Liver (tissue), 9 donors: ENCODE results near the gene GHDC. TPM values are rescaled to one million over a fixed set of nuclear protein-coding genes. Genes with fewer than 3 reads are reported as not detected.
"Not testable (repeated sequence)": the region's sequence is repeated elsewhere in the genome, so short reads cannot be mapped to it uniquely, and the experiment has no call there.

Experiments
- DNase-seq: peaks from one replicate; pipeline ENCODE4 v3.0.0-alpha.2; 2017; ENCODE audit warnings: low spot score
- H3K27ac ChIP-seq, 2 donors: one replicate each; pipeline ENCODE4 v1.7.0; 2013; ENCODE audit warnings: inconsistent platforms in 2 of 2, low read length in 2 of 2, control low read depth in 1 of 2, low read depth in 1 of 2, mild to moderate bottlenecking in 1 of 2
- H3K27me3 ChIP-seq, 4 donors: one replicate each; pipeline versions ENCODE4 v1.6.1 to v1.7.0; 2013; ENCODE audit warnings: low read length in 3 of 4, inconsistent platforms in 1 of 4, mild to moderate bottlenecking in 1 of 4, moderate library complexity in 1 of 4; ENCODE audit not compliant: control insufficient read depth in 4 of 4, insufficient read depth in 4 of 4
- H3K36me3 ChIP-seq, 4 donors: one replicate each; pipeline versions ENCODE4 v1.6.1 to v1.7.0; 2013; ENCODE audit warnings: low read length in 3 of 4, mild to moderate bottlenecking in 3 of 4, low read depth in 1 of 4, moderate library complexity in 1 of 4; ENCODE audit not compliant: control insufficient read depth in 4 of 4, insufficient read depth in 3 of 4
- H3K4me1 ChIP-seq, 4 donors: one replicate each; pipeline versions ENCODE4 v1.6.1 to v1.7.0; 2013; ENCODE audit warnings: low read length in 3 of 4, mild to moderate bottlenecking in 3 of 4, moderate library complexity in 1 of 4; ENCODE audit not compliant: control insufficient read depth in 4 of 4, insufficient read depth in 4 of 4
- H3K4me3 ChIP-seq, 3 donors: one replicate each; pipeline versions ENCODE4 v1.6.1 to v1.7.0; 2013; ENCODE audit warnings: low read length in 3 of 3, control low read depth in 1 of 3, low read depth in 1 of 3, mild to moderate bottlenecking in 1 of 3
- H3K9ac ChIP-seq, 2 donors: one replicate each; pipeline ENCODE4 v1.7.0; 2013; ENCODE audit warnings: low read length in 2 of 2, mild to moderate bottlenecking in 2 of 2, moderate library complexity in 2 of 2, control low read depth in 1 of 2, low read depth in 1 of 2
- H3K9me3 ChIP-seq, 4 donors: one replicate each; pipeline versions ENCODE4 v1.6.1 to v1.7.0; 2013; ENCODE audit warnings: low read length in 3 of 4; ENCODE audit not compliant: control insufficient read depth in 4 of 4
- EGR1 ChIP-seq, 2 donors: IDR thresholded peaks; 2 replicates each; pipeline ENCODE4 v1.6.1; 2016 to 2018; ENCODE audit warnings: antibody characterized with exemption in 2 of 2, low read depth in 2 of 2
- GABPA ChIP-seq, 2 donors: IDR thresholded peaks in 1 of 2; conservative IDR thresholded peaks in 1 of 2; 2 replicates each; pipeline ENCODE4 v1.6.1; 2016; ENCODE audit warnings: antibody characterized with exemption in 2 of 2, mild to moderate bottlenecking in 1 of 2, moderate library complexity in 1 of 2
- HNF4A ChIP-seq, 2 donors: conservative IDR thresholded peaks; 2 replicates each; pipeline ENCODE4 v1.6.1; 2016; ENCODE audit warnings: antibody characterized with exemption in 2 of 2, mild to moderate bottlenecking in 2 of 2
- HNF4G ChIP-seq: IDR thresholded peaks from 2 replicates; pipeline ENCODE4 v1.6.1; 2016; ENCODE audit warnings: antibody characterized with exemption
- JUND ChIP-seq, 2 donors: IDR thresholded peaks; 2 replicates each; pipeline ENCODE4 v1.6.1; 2016; ENCODE audit warnings: antibody characterized with exemption in 2 of 2
- NR2F2 ChIP-seq: IDR thresholded peaks from 2 replicates; pipeline ENCODE4 v1.6.1; 2016; ENCODE audit warnings: antibody characterized with exemption
- RAD21 ChIP-seq, 2 donors: IDR thresholded peaks; 2 replicates each; pipeline ENCODE4 v1.6.1; 2016; ENCODE audit warnings: antibody characterized with exemption in 2 of 2, mild to moderate bottlenecking in 2 of 2
- SP1 ChIP-seq: IDR thresholded peaks from 2 replicates; pipeline ENCODE4 v1.6.1; 2018; ENCODE audit warnings: antibody characterized with exemption, mild to moderate bottlenecking
- YY1 ChIP-seq: IDR thresholded peaks from 2 replicates; pipeline ENCODE4 v1.6.1; 2016; ENCODE audit warnings: antibody characterized with exemption, mild to moderate bottlenecking
- WGBS: extraction: QIAGEN DNeasy Blood & Tissue Kit; methylation state at CpG from one replicate; pipeline ENCODE4 v1.1.7; 2013; 5-methylcytosine and 5-hydroxymethylcytosine counted together
- polyA plus RNA-seq, 2 donors: library from polyadenylated mRNA; stranded (reverse) in 1 of 2; unstranded in 1 of 2; fragments of 200-250 nt in 1 of 2; fragments of >200 nt in 1 of 2; fragmentation: Nextera tagmentation in 1 of 2; extraction: Ambion mirVana in 1 of 2; gene quantifications; one replicate each; pipeline versions ENCODE4 v1.2.1 to v1.2.3, GENCODE V29; 2013 to 2015
- total RNA-seq, 2 donors: library from RNA; depleted of rRNA; stranded (reverse); fragments of >200 nt; gene quantifications; one replicate each; pipeline ENCODE4 v1.2.3, GENCODE V29; 2014
- TF ChIP-seq, protein P1 (sequence below): IDR thresholded peaks from 2 replicates; pipeline ENCODE4 v1.6.1; 2016; ENCODE audit warnings: antibody characterized with exemption
- TF ChIP-seq, protein P2 (sequence below): IDR thresholded peaks from 2 replicates; pipeline ENCODE4 v1.6.1; 2016; ENCODE audit warnings: antibody characterized with exemption
- TF ChIP-seq, protein P3 (sequence below): IDR thresholded peaks from 2 replicates; pipeline ENCODE4 v1.6.1; 2016; ENCODE audit warnings: antibody characterized with exemption, mild to moderate bottlenecking
- donor health status: healthy.
- donor health status: healthy.
- donor health status: healthy.
- donor health status: healthy.
- donor health status: healthy.

GHDC gene
- total and polyA plus RNA-seq, 4 donors = 10.0 to 17.6 (median 12.3) TPM

DNA sequence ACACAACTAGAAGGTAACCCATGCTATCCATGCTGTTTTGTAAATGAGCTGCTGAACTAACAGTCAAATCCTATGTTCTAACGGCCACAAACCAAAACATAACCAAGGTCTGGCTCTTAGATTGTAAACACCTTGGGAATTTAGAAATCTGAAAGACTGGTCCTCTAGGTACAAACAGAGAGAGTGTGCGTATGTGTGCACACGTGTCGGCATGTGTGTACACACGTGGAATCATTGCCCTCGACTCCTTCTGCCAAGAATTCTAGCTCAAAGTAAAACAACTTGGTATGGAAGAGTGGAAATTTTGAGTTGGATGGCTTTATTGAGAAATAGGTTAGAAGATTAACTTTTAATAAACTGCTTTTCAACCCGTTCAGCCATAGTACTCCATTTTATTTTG lies 18.1 kb upstream of the GHDC start:
- WGBS = 81% methylated on average over 7 of the region's 7 CpGs
- Histone ChIP-seq H3K4me3 (no peak overlapping the region), H3K9ac (no peak overlapping the region), H3K27me3 (no peaks in the 10 kb centered on the region), H3K4me1 (no peaks in the 10 kb centered on the region), H3K9me3 (no peaks in the 10 kb centered on the region), H3K36me3 (peaks cover 10 to 68% (median 28%) of the 10 kb centered on the region in 4 donors), H3K27ac (peak overlapping the region in 1 of 2 donors; percentile 60)
- TF ChIP-seq JUND (IDR thresholded peaks at IDR 0.05) (peak in 1 of 2 donors; percentile 34), SP1 (no peak)
- no peak for DNase-seq

DNA sequence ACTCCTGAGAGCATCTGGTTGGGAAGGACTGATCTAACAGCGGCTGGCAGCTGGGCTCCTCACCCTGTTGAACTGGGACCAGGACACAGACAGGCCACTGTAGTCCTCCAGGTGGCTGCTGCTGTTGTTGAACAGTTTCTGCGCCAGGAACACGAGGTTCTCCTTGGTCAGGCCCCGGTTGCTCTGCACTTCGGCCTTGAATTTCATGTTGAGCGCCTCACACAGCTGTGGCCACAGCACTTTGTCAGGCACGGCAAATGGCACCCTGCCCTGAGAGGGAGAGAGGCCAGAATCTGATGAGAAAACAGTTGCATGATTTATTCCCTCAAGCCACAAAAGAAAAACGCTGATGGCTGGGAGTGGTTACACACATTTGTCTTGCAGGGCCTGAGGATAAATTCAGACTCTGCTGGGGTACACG lies 17.6 kb upstream of the GHDC start:
- not testable (repeated sequence) for H3K4me1 ChIP-seq, H3K27me3 ChIP-seq, H3K9me3 ChIP-seq, H3K9ac ChIP-seq, H3K4me3 ChIP-seq, DNase-seq
- Histone ChIP-seq H3K36me3 (peaks cover 10 to 67% (median 24%) of the 10 kb centered on the region in 4 donors), H3K27ac (peak overlapping the region in 1 of 2 donors; percentile 60)
- 64% methylated on average over 9 of the region's 9 CpGs for WGBS

DNA sequence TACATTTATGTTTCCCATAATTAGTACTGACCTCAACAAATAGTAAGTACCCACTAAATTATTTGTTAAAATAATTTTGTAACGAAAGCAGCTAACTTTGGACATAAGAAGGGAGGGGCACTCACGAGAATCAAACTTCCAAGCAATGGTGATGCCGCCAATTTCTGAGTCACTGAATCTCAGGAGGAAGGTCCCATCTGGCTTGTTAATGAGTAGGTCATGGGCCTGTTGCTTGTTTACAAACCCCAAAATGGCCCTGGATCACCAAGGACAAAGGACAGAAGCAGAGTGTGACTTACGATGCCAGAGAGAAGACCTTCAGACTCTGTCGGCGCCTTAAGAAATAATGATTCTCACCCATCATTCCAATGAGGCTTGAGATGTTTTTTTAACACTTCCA lies 15.8 kb upstream of the GHDC start:
- Histone ChIP-seq H3K27ac (no peak overlapping the region), H3K9me3 (no peaks in the 10 kb centered on the region), H3K4me1 (no peaks in the 10 kb centered on the region), H3K36me3 (peaks cover 6 to 63% (median 24%) of the 10 kb centered on the region in 4 donors), H3K27me3 (no peaks in the 10 kb centered on the region), H3K4me3 (no peak overlapping the region), H3K9ac (no peak overlapping the region)
- 97% methylated on average over 6 of the region's 6 CpGs for WGBS
- DNase-seq = no peak
- TF ChIP-seq SP1 (no peak), EGR1 (IDR thresholded peaks at IDR 0.05; ENCODE audit: low read depth in 2 of 2) (no peak), JUND (IDR thresholded peaks at IDR 0.05) (no peak), NR2F2 (no peak), HNF4A (conservative IDR thresholded peaks at IDR 0.05) (no peak), GABPA (IDR thresholded peaks at IDR 0.05 in 1 of 2, conservative IDR thresholded peaks at IDR 0.05 in 1 of 2) (no peak), YY1 (no peak), HNF4G (no peak), RAD21 (IDR thresholded peaks at IDR 0.05) (no peak)
- TF ChIP-seq, protein P1, sequence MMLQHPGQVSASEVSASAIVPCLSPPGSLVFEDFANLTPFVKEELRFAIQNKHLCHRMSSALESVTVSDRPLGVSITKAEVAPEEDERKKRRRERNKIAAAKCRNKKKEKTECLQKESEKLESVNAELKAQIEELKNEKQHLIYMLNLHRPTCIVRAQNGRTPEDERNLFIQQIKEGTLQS = no peak
- TF ChIP-seq, protein P2, sequence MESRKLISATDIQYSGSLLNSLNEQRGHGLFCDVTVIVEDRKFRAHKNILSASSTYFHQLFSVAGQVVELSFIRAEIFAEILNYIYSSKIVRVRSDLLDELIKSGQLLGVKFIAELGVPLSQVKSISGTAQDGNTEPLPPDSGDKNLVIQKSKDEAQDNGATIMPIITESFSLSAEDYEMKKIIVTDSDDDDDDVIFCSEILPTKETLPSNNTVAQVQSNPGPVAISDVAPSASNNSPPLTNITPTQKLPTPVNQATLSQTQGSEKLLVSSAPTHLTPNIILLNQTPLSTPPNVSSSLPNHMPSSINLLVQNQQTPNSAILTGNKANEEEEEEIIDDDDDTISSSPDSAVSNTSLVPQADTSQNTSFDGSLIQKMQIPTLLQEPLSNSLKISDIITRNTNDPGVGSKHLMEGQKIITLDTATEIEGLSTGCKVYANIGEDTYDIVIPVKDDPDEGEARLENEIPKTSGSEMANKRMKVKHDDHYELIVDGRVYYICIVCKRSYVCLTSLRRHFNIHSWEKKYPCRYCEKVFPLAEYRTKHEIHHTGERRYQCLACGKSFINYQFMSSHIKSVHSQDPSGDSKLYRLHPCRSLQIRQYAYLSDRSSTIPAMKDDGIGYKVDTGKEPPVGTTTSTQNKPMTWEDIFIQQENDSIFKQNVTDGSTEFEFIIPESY = no peak
- TF ChIP-seq, protein P3, sequence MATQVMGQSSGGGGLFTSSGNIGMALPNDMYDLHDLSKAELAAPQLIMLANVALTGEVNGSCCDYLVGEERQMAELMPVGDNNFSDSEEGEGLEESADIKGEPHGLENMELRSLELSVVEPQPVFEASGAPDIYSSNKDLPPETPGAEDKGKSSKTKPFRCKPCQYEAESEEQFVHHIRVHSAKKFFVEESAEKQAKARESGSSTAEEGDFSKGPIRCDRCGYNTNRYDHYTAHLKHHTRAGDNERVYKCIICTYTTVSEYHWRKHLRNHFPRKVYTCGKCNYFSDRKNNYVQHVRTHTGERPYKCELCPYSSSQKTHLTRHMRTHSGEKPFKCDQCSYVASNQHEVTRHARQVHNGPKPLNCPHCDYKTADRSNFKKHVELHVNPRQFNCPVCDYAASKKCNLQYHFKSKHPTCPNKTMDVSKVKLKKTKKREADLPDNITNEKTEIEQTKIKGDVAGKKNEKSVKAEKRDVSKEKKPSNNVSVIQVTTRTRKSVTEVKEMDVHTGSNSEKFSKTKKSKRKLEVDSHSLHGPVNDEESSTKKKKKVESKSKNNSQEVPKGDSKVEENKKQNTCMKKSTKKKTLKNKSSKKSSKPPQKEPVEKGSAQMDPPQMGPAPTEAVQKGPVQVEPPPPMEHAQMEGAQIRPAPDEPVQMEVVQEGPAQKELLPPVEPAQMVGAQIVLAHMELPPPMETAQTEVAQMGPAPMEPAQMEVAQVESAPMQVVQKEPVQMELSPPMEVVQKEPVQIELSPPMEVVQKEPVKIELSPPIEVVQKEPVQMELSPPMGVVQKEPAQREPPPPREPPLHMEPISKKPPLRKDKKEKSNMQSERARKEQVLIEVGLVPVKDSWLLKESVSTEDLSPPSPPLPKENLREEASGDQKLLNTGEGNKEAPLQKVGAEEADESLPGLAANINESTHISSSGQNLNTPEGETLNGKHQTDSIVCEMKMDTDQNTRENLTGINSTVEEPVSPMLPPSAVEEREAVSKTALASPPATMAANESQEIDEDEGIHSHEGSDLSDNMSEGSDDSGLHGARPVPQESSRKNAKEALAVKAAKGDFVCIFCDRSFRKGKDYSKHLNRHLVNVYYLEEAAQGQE = no peak

DNA sequence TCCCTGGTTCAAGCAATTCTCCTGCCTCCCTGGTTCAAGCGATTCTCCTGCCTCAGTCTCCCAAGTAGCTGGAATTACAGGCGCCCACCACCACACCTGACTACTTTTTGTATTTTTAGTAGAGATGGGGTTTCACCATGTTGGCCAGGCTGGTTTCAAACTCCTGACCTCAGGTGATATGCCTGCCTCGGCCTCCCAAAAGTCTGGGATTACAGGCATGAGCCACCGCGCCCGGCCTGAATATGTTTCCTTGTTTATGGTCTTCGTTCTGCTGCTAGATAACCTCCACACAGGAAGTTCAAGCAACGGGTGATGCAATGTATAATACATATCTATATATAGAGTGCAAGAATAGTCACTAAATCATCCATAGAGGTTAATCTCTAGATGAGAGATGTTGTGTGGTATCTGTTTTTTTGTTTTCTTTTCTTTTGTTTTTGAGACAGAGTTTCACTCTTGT lies 11.9 kb upstream of the GHDC start:
- not testable (repeated sequence) for H3K4me3 ChIP-seq, H3K9ac ChIP-seq, H3K9me3 ChIP-seq, H3K4me1 ChIP-seq, H3K27ac ChIP-seq, DNase-seq, H3K27me3 ChIP-seq
- 78% methylated on average over 8 of the region's 8 CpGs for WGBS
- peaks cover 7 to 50% (median 26%) of the 10 kb centered on the region in 4 donors for H3K36me3 ChIP-seq
